Trophoblast cell (in vitro differentiated cells and primary cell): Measurements from ENCODE around the gene FGGY.
"Not testable (repeated sequence)": the region's sequence is repeated elsewhere in the genome, so short reads cannot be mapped to it uniquely, and the experiment has no call there.

Experiments
- DNase-seq, 2 donors: peaks; one replicate each; pipeline ENCODE4 v3.0.0-alpha.2; 2016
- H2AFZ ChIP-seq: 2 replicates; pipeline ENCODE4 v1.6.1; 2013; ENCODE audit warnings: low read length, moderate library complexity, mild to moderate bottlenecking; ENCODE audit not compliant: insufficient read depth, poor library complexity
- H2AK5ac ChIP-seq: 2 replicates; pipeline ENCODE4 v1.6.1; 2013; ENCODE audit warnings: mild to moderate bottlenecking, low read length
- H2BK120ac ChIP-seq: 2 replicates; pipeline ENCODE4 v1.6.1; 2013; ENCODE audit warnings: low read length, mild to moderate bottlenecking, moderate library complexity; ENCODE audit not compliant: insufficient read depth, poor library complexity
- H2BK12ac ChIP-seq: 2 replicates; pipeline ENCODE4 v1.6.1; 2013; ENCODE audit warnings: mild to moderate bottlenecking, low read length, moderate library complexity
- H2BK5ac ChIP-seq: 2 replicates; pipeline ENCODE4 v1.6.1; 2013; ENCODE audit warnings: low read length, low read depth, moderate library complexity, mild to moderate bottlenecking; ENCODE audit not compliant: poor library complexity
- H3K14ac ChIP-seq: 2 replicates; pipeline ENCODE4 v1.6.1; 2013; ENCODE audit warnings: mild to moderate bottlenecking, low read length
- H3K18ac ChIP-seq: 2 replicates; pipeline ENCODE4 v1.6.1; 2013; ENCODE audit warnings: mild to moderate bottlenecking, low read length
- H3K23ac ChIP-seq: 2 replicates; pipeline ENCODE4 v1.6.1; 2013; ENCODE audit warnings: low read length
- H3K27ac ChIP-seq: 2 replicates; pipeline ENCODE4 v1.5.1; 2013; ENCODE audit warnings: low read depth, mild to moderate bottlenecking, inconsistent platforms, low read length, moderate library complexity
- H3K27me3 ChIP-seq: 2 replicates; pipeline ENCODE4 v1.6.1; 2013; ENCODE audit warnings: inconsistent platforms, mild to moderate bottlenecking, low read length, moderate library complexity; ENCODE audit not compliant: insufficient read depth
- H3K36me3 ChIP-seq, 2 experiments: 1 replicate in 1 of 2; 2 replicates in 1 of 2; pipeline ENCODE4 v1.6.1; 2013; ENCODE audit warnings: low read length in 2 of 2, mild to moderate bottlenecking in 2 of 2, moderate library complexity in 1 of 2; ENCODE audit not compliant: insufficient read depth in 2 of 2, control insufficient read depth in 1 of 2
- H3K4ac ChIP-seq: 2 replicates; pipeline ENCODE4 v1.6.1; 2013; ENCODE audit warnings: low read depth, mild to moderate bottlenecking, low read length, moderate library complexity
- H3K4me1 ChIP-seq, 2 experiments: 1 replicate in 1 of 2; 2 replicates in 1 of 2; pipeline ENCODE4 v1.6.1; 2013; ENCODE audit warnings: low read length in 2 of 2, mild to moderate bottlenecking in 2 of 2, moderate library complexity in 1 of 2; ENCODE audit not compliant: insufficient read depth in 2 of 2, control insufficient read depth in 1 of 2
- H3K4me2 ChIP-seq: 2 replicates; pipeline ENCODE4 v1.6.1; 2013; ENCODE audit warnings: inconsistent platforms, mild to moderate bottlenecking, low read length, moderate library complexity
- H3K4me3 ChIP-seq: 2 replicates; pipeline ENCODE4 v1.5.1; 2013; ENCODE audit warnings: mild to moderate bottlenecking, low read depth, low read length, inconsistent platforms
- H3K79me1 ChIP-seq: one replicate; pipeline ENCODE4 v1.6.1; 2013; ENCODE audit warnings: low read length
- H3K79me2 ChIP-seq: 2 replicates; pipeline ENCODE4 v1.6.1; 2013; ENCODE audit warnings: low read length, mild to moderate bottlenecking; ENCODE audit not compliant: control insufficient read depth, insufficient read depth, poor library complexity
- H3K9ac ChIP-seq: 2 replicates; pipeline ENCODE4 v1.6.1; 2013; ENCODE audit warnings: mild to moderate bottlenecking, low read length
- H3K9me3 ChIP-seq: 2 replicates; pipeline ENCODE4 v1.6.1; 2013; ENCODE audit warnings: low read depth, mild to moderate bottlenecking, control low read depth, inconsistent platforms, low read length; ENCODE audit not compliant: insufficient read depth
- H4K12ac ChIP-seq: 2 replicates; pipeline ENCODE4 v1.6.1; 2013; ENCODE audit warnings: low read depth, mild to moderate bottlenecking, low read length, moderate library complexity
- H4K8ac ChIP-seq: 2 replicates; pipeline ENCODE4 v1.6.1; 2013; ENCODE audit warnings: low read depth, mild to moderate bottlenecking, low read length, moderate library complexity
- H4K91ac ChIP-seq: one replicate; pipeline ENCODE4 v1.6.1; 2013; ENCODE audit warnings: low read depth, mild to moderate bottlenecking, low read length, moderate library complexity
- WGBS: extraction: QIAGEN DNeasy Blood & Tissue Kit; methylation state at CpG from one replicate; pipeline ENCODE4 v1.1.7; 2013; ENCODE audit warnings: missing lambda C conversion rate; ENCODE audit not compliant: insufficient read length, insufficient coverage; ENCODE audit errors: extremely low coverage; 5-methylcytosine and 5-hydroxymethylcytosine counted together

Gene FGGY

DNA sequence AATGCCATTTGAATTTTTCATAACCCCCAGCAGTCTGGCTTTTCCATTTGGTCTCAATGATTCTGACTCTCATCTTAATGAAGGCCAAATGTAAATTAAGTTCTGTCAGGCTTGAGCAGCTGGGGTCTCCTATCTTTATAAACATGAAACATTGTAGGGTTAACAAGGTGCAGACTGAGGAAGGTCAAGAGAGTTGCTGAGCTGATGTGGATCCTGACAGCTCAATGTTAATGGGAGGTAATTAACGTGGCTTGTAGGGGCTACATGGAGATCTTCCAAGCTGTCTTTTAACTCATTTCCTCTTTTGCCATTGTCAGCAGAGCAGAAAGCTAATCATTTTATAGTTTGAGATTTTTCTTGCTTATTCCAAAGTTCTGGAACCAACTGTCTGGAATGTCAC lies 55.2 kb downstream of the FGGY start:
- Histone ChIP-seq H3K79me1 (peaks cover 2% of the 10 kb centered on the region), H2BK12ac (no peak overlapping the region), H3K36me3 (no peaks in the 10 kb centered on the region), H3K4me1 (peaks cover 0 to 5% of the 10 kb centered on the region in 2 experiments), H3K27me3 (no peaks in the 10 kb centered on the region), H3K4me3 (no peak overlapping the region), H3K23ac (no peak overlapping the region), H2AK5ac (no peak overlapping the region), H3K14ac (no peak overlapping the region), H3K4ac (no peak overlapping the region), H2AFZ (no peak overlapping the region), H3K27ac (no peak overlapping the region), H3K4me2 (no peak overlapping the region), H3K79me2 (no peaks in the 10 kb centered on the region), H2BK5ac (no peak overlapping the region), H4K8ac (no peak overlapping the region), H2BK120ac (no peak overlapping the region), H3K18ac (no peak overlapping the region), H3K9me3 (no peaks in the 10 kb centered on the region), H4K12ac (no peak overlapping the region), H4K91ac (no peak overlapping the region), H3K9ac (no peak overlapping the region)
- no CpG with 5 or more reads among the region's 1 CpG for WGBS
- DNase-seq = no peak

DNA sequence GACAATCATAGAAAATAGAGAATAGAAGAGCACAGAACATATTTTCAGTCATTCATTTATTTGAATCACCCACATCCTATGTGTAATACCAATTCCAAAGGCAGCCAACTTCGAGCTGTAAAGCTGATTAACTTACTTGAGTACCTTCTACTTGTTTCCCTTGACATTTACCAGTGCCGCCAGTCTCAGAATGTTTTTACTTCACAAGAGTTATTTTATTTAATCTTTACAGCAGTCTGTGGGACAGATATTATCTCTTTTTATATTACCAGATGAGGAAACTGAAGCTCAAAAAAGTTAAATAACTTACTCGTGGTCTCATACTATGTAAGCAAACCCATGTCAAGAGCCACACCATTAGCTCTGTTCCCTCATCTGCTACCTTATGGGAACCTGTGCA lies 56.6 kb downstream of the FGGY start:
- peaks cover 0 to 5% of the 10 kb centered on the region in 2 experiments for H3K4me1 ChIP-seq
- H3K27me3 ChIP-seq = no peaks in the 10 kb centered on the region
- H4K12ac ChIP-seq = no peak overlapping the region
- WGBS = no CpG with 5 or more reads among the region's 3 CpGs
- no peaks in the 10 kb centered on the region for H3K9me3 ChIP-seq
- H3K14ac ChIP-seq = no peak overlapping the region
- H3K23ac ChIP-seq = no peak overlapping the region
- H3K79me1 ChIP-seq = peaks cover 2% of the 10 kb centered on the region
- H3K27ac ChIP-seq = no peak overlapping the region
- no peak overlapping the region for H4K8ac ChIP-seq
- no peak overlapping the region for H4K91ac ChIP-seq
- no peak overlapping the region for H3K4ac ChIP-seq
- H2BK5ac ChIP-seq = no peak overlapping the region
- H2AK5ac ChIP-seq = no peak overlapping the region
- H3K18ac ChIP-seq = no peak overlapping the region
- no peak for DNase-seq
- H3K4me3 ChIP-seq = no peak overlapping the region
- H2BK120ac ChIP-seq = no peak overlapping the region
- H3K79me2 ChIP-seq = no peaks in the 10 kb centered on the region
- no peak overlapping the region for H2AFZ ChIP-seq
- H2BK12ac ChIP-seq = no peak overlapping the region
- H3K9ac ChIP-seq = no peak overlapping the region
- no peak overlapping the region for H3K4me2 ChIP-seq
- H3K36me3 ChIP-seq = no peaks in the 10 kb centered on the region

DNA sequence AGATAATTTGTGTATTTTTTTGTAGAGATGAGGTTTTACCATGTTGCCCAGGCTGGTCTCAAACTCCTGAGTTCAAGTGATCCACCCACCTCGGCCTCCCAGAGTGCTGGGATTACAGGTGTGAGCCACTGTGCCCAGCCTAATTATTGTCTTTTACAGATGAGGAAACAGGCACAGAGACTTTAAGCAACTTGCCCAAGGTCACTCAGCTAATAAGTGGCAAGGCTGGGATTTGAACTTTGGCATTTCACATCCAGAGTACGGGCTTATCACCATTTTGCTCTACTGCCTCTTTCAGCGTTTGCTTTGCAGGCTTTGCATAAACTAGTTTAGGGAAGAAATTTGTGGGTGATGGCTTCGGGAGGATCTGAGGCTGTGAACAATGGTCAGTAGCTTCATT lies 57.3 kb downstream of the FGGY start:
- not testable (repeated sequence) for H3K4me1 ChIP-seq, H3K79me1 ChIP-seq, H3K14ac ChIP-seq, H2AFZ ChIP-seq, H2BK120ac ChIP-seq, H2BK12ac ChIP-seq, H3K23ac ChIP-seq, H4K12ac ChIP-seq, H2AK5ac ChIP-seq, H3K79me2 ChIP-seq, H3K4ac ChIP-seq, H3K27me3 ChIP-seq, H3K9ac ChIP-seq, H3K18ac ChIP-seq, H3K4me3 ChIP-seq, H2BK5ac ChIP-seq, H3K9me3 ChIP-seq, DNase-seq, H4K8ac ChIP-seq, H4K91ac ChIP-seq, H3K36me3 ChIP-seq, H3K4me2 ChIP-seq, H3K27ac ChIP-seq
- no CpG with 5 or more reads among the region's 4 CpGs for WGBS

DNA sequence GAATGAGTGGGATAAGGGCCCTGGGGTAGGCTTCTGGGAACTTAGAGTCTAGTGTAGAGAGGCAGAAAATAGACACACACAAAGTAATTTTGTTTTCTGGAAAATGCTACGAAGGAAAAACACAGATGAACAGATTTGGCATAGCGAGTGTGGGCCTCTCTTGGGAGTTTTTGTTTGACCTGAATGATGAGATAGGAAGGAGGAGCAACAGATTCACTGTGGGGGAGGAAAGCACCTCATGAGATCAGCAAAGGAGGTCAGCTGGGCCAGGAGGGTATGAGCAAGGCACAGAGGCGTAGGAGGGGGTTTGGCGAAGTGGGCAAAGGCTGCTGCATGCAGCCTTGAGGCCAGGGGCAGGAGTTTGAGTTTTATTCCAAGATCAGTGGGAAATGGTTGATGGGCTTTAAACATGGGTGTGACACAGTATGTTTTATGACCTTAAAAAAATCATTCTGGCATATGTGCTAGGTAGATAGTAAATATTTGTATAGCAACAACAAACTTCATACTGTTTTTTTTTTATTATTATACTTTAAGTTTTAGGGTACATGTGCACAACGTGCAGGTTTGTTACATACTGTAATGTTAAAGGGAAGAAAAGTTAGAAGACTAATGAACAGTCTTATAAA lies 57.9 kb downstream of the FGGY start:
- Histone ChIP-seq H3K4ac (no peak overlapping the region), H3K9me3 (no peaks in the 10 kb centered on the region), H3K4me1 (peaks cover 0 to 8% of the 10 kb centered on the region in 2 experiments), H2BK12ac (no peak overlapping the region), H2BK5ac (no peak overlapping the region), H3K23ac (no peak overlapping the region), H4K12ac (no peak overlapping the region), H4K8ac (no peak overlapping the region), H3K79me2 (no peaks in the 10 kb centered on the region), H3K4me2 (no peak overlapping the region), H3K14ac (no peak overlapping the region), H3K79me1 (peaks cover 2% of the 10 kb centered on the region), H2BK120ac (no peak overlapping the region), H3K18ac (no peak overlapping the region), H4K91ac (no peak overlapping the region), H3K9ac (no peak overlapping the region), H2AK5ac (no peak overlapping the region), H3K4me3 (peak overlapping the region; percentile 2), H3K27ac (no peak overlapping the region), H2AFZ (no peak overlapping the region), H3K27me3 (no peaks in the 10 kb centered on the region), H3K36me3 (no peaks in the 10 kb centered on the region)
- no peak for DNase-seq
- WGBS = no CpG with 5 or more reads among the region's 5 CpGs
